ENCODE data around the gene AMPD3.

The AMPD3 gene

GRCh38 chr11:10500757-10501684 lies 46.0 kb downstream of the AMPD3 start:
- in situ Hi-C loops (cut with HindIII; ENCODE audit: low sequenced_read_pairs) = no loop called here

GRCh38 chr11:10502065-10502680 lies 47.1 kb downstream of the AMPD3 start:
- in situ Hi-C loops (cut with HindIII; ENCODE audit: low sequenced_read_pairs) = no loop called here

GRCh38 chr11:10502770-10503169 lies 47.7 kb downstream of the AMPD3 start:
- in situ Hi-C loops (cut with HindIII; ENCODE audit: low sequenced_read_pairs) = no loop called here

GRCh38 chr11:10503221-10503620 lies 48.2 kb downstream of the AMPD3 start:
- in situ Hi-C loops (cut with HindIII; ENCODE audit: low sequenced_read_pairs) = no loop called here

GRCh38 chr11:10503777-10504480 lies 48.9 kb downstream of the AMPD3 start:
- in situ Hi-C loops (cut with HindIII; ENCODE audit: low sequenced_read_pairs) = no loop called here

- in situ Hi-C loops (cut with HindIII; ENCODE audit: low sequenced_read_pairs) = no loop called here
Measured at GRCh38 chr11:10504490-10504889, 49.4 kb downstream of the AMPD3 start.

- in situ Hi-C loops (cut with HindIII; ENCODE audit: low sequenced_read_pairs) = no loop called here
Measured at GRCh38 chr11:10505278-10506007, 50.4 kb downstream of the AMPD3 start.

GRCh38 chr11:10506008-10506370 lies 50.9 kb downstream of the AMPD3 start:
- in situ Hi-C loops (cut with HindIII; ENCODE audit: low sequenced_read_pairs) = no loop called here

- in situ Hi-C loops (cut with HindIII; ENCODE audit: low sequenced_read_pairs) = no loop called here
Measured at GRCh38 chr11:10511181-10511621, 56.1 kb downstream of the AMPD3 start.

GRCh38 chr11:10514202-10514601 lies 59.1 kb downstream of the AMPD3 start:
- in situ Hi-C loops (cut with HindIII; ENCODE audit: low sequenced_read_pairs) = no loop called here

GRCh38 chr11:10514709-10515108 lies 59.6 kb downstream of the AMPD3 start:
- in situ Hi-C loops (cut with HindIII; ENCODE audit: low sequenced_read_pairs) = no loop called here

GRCh38 chr11:10515418-10515817 lies 60.4 kb downstream of the AMPD3 start:
- in situ Hi-C loops (cut with HindIII; ENCODE audit: low sequenced_read_pairs) = no loop called here

- in situ Hi-C loops (cut with HindIII; ENCODE audit: low sequenced_read_pairs) = no loop called here
Measured at GRCh38 chr11:10518123-10518522, 63.1 kb downstream of the AMPD3 start.

- in situ Hi-C loops (cut with HindIII; ENCODE audit: low sequenced_read_pairs) = no loop called here
Measured at GRCh38 chr11:10518891-10519290, 63.8 kb downstream of the AMPD3 start.

- in situ Hi-C loops (cut with HindIII; ENCODE audit: low sequenced_read_pairs) = no loop called here
Measured at GRCh38 chr11:10519630-10520029, 64.6 kb downstream of the AMPD3 start.

GRCh38 chr11:10520562-10520961 lies 65.5 kb downstream of the AMPD3 start:
- in situ Hi-C loops (cut with HindIII; ENCODE audit: low sequenced_read_pairs) = no loop called here

GRCh38 chr11:10522276-10522675 lies 67.2 kb downstream of the AMPD3 start:
- in situ Hi-C loops (cut with HindIII; ENCODE audit: low sequenced_read_pairs) = no loop called here

GRCh38 chr11:10522921-10523320 lies 67.9 kb downstream of the AMPD3 start:
- in situ Hi-C loops (cut with HindIII; ENCODE audit: low sequenced_read_pairs) = no loop called here

GRCh38 chr11:10524471-10524870 lies 69.4 kb downstream of the AMPD3 start:
- in situ Hi-C loops (cut with HindIII; ENCODE audit: low sequenced_read_pairs) = no loop called here

- in situ Hi-C loops (cut with HindIII; ENCODE audit: low sequenced_read_pairs) = no loop called here
Measured at GRCh38 chr11:10526974-10527918, 72.2 kb downstream of the AMPD3 start.

Data from DLD1 (cell line).